ENCODE results near the gene SLC6A19. TPM values are rescaled to one million over a fixed set of nuclear protein-coding genes. Genes with fewer than 3 reads are reported as not detected.

The SLC6A19 gene
- total RNA-seq, 2 donors from 2014 or later: 0.09 to 0.17 TPM

DNA sequence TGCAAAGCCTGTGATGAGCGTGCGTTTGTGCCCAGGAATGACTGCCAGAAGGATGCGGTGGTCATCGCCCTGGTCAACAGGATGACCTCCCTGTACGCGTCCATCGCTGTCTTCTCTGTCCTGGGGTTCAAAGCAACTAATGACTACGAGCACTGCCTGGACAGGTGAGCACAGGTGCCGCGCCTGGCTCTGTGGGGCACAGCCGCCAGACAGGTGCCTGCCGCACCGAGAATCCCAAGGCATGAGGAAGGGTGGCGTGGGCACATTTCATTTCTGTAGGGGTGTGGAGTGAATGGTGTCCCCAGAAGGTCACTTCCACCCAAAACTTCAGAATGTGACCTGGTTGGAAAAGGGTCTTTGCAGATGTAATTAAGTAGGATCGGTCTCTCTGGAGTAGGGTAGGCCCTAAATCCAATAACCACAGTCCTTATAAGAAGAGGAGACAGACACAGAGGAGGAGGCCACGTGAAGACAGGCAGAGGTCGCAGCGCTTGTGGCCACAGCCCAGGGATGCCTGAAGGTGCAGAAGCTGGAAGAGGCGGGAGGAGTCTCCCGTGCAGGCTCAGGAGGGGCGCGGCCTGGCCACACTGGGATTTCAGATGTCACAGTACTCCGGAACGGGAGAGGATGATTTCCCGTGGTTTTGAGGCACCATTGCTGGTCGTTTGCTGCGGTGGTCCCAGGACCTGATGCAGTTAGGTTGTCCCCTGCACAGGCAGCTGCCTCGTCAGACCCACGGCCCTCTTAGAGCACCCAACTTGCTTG, 39.3 kb downstream of the SLC6A19 start:
- no peaks in the 10 kb centered on the region for H3K9me3 ChIP-seq
- WGBS: 86% methylated on average over 29 of the region's 29 CpGs
- H3K4me3 ChIP-seq: no peak overlapping the region
- H3K4me1 ChIP-seq (replicated peaks): no peaks in the 10 kb centered on the region
- TF ChIP-seq POLR2A (IDR thresholded peaks at IDR 0.05) (no peak), POLR2AphosphoS5 (IDR thresholded peaks at IDR 0.05) (no peak)
- TF ChIP-seq, protein P1, sequence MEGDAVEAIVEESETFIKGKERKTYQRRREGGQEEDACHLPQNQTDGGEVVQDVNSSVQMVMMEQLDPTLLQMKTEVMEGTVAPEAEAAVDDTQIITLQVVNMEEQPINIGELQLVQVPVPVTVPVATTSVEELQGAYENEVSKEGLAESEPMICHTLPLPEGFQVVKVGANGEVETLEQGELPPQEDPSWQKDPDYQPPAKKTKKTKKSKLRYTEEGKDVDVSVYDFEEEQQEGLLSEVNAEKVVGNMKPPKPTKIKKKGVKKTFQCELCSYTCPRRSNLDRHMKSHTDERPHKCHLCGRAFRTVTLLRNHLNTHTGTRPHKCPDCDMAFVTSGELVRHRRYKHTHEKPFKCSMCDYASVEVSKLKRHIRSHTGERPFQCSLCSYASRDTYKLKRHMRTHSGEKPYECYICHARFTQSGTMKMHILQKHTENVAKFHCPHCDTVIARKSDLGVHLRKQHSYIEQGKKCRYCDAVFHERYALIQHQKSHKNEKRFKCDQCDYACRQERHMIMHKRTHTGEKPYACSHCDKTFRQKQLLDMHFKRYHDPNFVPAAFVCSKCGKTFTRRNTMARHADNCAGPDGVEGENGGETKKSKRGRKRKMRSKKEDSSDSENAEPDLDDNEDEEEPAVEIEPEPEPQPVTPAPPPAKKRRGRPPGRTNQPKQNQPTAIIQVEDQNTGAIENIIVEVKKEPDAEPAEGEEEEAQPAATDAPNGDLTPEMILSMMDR (IDR thresholded peaks at IDR 0.05): no peak
- H3K27me3 ChIP-seq (replicated peaks; ENCODE audit: insufficient read depth): peaks cover 10% of the 10 kb centered on the region
- no peak overlapping the region for H3K27ac ChIP-seq
- no peak for DNase-seq (ENCODE audit: low spot score)
- no peaks in the 10 kb centered on the region for H3K36me3 ChIP-seq
- intact Hi-C loops (cut with DNase I): no loop called here

DNA sequence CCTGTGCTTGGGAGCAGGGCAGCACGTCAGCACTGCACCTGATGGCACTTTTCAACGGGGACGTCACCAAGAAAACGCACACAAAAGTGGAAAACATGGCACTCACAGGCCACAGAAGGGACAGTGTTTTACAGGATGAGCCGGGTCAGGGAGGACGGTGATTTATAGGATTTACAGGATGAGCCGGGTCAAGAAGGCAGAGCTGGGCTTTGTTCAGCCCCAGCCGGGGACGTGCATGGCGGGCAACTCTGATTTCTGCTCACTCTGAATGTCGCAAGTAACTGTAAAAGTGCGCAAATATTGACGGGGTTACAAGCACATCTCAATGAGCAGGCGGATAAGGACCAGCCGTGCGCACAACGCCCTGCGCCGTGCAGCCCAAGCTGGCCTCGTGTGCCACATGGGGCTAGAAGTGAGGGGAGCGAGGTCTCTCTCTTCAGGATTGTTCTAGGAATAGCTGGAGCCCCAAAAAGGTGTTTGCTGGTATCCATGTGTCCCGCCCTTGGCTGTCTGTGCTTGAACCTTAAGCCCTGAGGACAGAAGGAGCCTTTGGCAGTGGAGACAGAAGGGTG, 40.2 kb downstream of the SLC6A19 start:
- H3K27ac ChIP-seq: no peak overlapping the region
- WGBS: 68% methylated on average over 22 of the region's 22 CpGs
- no peak for TF ChIP-seq POLR2A (IDR thresholded peaks at IDR 0.05)
- TF ChIP-seq, protein P1 (IDR thresholded peaks at IDR 0.05): no peak
- no peak for TF ChIP-seq POLR2AphosphoS5 (IDR thresholded peaks at IDR 0.05)
- H3K4me3 ChIP-seq: no peak overlapping the region
- no peak for DNase-seq (ENCODE audit: low spot score)
- no peaks in the 10 kb centered on the region for H3K36me3 ChIP-seq
- intact Hi-C loops (cut with DNase I): no loop called here
- H3K27me3 ChIP-seq (replicated peaks; ENCODE audit: insufficient read depth): peaks cover 11% of the 10 kb centered on the region
- no peaks in the 10 kb centered on the region for H3K4me1 ChIP-seq (replicated peaks)
- no peaks in the 10 kb centered on the region for H3K9me3 ChIP-seq

DNA sequence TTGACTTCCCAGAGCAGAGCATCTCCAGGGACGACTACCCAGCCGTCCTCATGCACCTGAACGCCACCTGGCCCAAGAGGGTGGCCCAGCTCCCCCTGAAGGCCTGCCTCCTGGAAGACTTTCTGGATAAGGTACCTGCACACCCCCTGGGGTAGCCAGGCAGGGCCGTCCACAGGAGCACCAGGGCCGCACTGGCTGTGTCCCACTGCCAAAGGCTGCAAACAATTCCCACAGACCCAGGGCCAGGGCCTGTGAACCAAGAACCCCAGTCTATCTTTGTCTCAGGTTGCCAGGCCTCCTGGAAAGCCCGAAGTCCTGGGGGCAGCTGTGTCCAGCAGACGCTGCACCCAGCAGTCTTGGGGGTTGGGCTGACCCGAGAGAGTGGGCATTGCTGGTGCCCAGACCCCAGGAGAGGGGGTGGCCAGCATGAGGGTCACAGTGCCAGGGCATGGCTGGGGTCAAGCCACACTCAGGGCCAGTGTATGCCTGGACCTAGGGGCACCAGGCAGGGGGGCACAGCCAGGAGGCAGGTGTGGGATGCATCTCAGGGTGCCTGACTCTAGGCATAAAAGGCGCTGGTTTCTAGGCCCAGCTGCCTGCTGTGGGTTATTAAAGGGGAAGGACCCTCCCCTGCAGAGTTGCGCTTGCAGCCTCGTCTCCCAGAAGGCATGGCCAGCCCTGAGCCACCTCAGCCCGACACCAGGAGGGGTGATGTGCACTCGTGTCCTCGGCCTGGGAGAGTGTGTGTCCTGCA, 41.5 kb downstream of the SLC6A19 start:
- Histone ChIP-seq H3K27ac (no peak overlapping the region), H3K9me3 (no peaks in the 10 kb centered on the region), H3K36me3 (no peaks in the 10 kb centered on the region), H3K4me3 (no peak overlapping the region), H3K27me3 (replicated peaks; ENCODE audit: insufficient read depth) (peaks cover 12% of the 10 kb centered on the region), H3K4me1 (replicated peaks) (no peaks in the 10 kb centered on the region)
- intact Hi-C loops (cut with DNase I): no loop called here
- WGBS: 71% methylated on average over 12 of the region's 14 CpGs
- DNase-seq (ENCODE audit: low spot score): no peak
- no peak for TF ChIP-seq POLR2A (IDR thresholded peaks at IDR 0.05)

DNA sequence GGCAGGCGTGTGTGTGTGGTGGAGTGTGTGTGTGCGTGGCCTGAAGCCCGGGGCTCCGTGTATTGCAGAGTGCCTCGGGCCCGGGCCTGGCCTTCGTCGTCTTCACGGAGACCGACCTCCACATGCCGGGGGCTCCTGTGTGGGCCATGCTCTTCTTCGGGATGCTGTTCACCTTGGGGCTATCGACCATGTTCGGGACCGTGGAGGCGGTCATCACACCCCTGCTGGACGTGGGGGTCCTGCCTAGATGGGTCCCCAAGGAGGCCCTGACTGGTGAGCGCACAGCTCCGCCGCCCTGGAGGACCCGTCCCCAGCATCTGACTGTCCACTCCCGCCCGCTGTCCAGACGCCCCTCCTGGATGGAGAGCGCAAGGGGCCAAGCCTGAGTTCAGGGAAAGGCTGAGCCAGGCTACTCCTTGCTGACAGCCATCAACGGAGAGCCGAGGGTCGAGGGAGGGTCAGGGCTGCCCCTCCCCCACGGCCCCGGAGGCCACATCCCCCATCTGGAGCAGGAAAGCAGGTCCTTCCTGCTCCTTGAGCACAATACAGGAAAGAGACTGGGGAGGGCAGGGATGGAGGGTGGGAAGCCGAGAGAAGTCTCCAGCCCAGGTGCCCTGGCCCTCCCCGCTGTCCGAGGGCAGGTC, 42.2 kb downstream of the SLC6A19 start:
- 45% methylated on average over 23 of the region's 33 CpGs for WGBS
- peaks cover 14% of the 10 kb centered on the region for H3K27me3 ChIP-seq (replicated peaks; ENCODE audit: insufficient read depth)
- no peak for TF ChIP-seq POLR2A (IDR thresholded peaks at IDR 0.05)
- no peak for TF ChIP-seq POLR2AphosphoS5 (IDR thresholded peaks at IDR 0.05)
- TF ChIP-seq, protein P1 (IDR thresholded peaks at IDR 0.05): no peak

DNA sequence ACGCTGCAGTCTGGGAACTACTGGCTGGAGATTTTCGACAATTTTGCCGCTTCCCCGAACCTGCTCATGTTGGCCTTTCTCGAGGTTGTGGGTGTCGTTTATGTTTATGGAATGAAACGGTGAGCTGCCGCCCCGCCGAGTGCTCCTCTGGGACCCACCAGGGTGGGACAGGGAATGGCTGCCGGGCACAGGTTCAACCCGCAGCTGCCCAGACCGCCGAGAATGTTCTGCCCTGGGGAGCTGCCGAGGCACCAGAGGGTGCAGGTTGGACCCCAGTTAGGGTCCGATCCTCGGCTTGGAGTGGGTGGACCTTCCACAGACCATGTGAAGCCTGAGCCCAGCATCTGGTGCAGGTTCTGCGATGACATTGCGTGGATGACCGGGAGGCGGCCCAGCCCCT, 42.9 kb downstream of the SLC6A19 start:
- WGBS: 75% methylated on average over 21 of the region's 21 CpGs
- Histone ChIP-seq H3K36me3 (no peaks in the 10 kb centered on the region), H3K9me3 (no peaks in the 10 kb centered on the region), H3K4me3 (no peak overlapping the region), H3K27ac (no peak overlapping the region), H3K27me3 (replicated peaks; ENCODE audit: insufficient read depth) (peaks cover 14% of the 10 kb centered on the region), H3K4me1 (replicated peaks) (no peaks in the 10 kb centered on the region)
- DNase-seq (ENCODE audit: low spot score): no peak
- intact Hi-C loops (cut with DNase I): no loop called here
- TF ChIP-seq, protein P1 (IDR thresholded peaks at IDR 0.05): no peak
- TF ChIP-seq POLR2A (IDR thresholded peaks at IDR 0.05) (no peak), POLR2AphosphoS5 (IDR thresholded peaks at IDR 0.05) (no peak)

More for the DNA sequence above, 42.2 kb downstream of the SLC6A19 start:
- DNase-seq (ENCODE audit: low spot score): no peak
- no peaks in the 10 kb centered on the region for H3K4me1 ChIP-seq (replicated peaks)
- H3K36me3 ChIP-seq: no peaks in the 10 kb centered on the region
- H3K9me3 ChIP-seq: no peaks in the 10 kb centered on the region
- intact Hi-C loops (cut with DNase I): no loop called here
- no peak overlapping the region for H3K4me3 ChIP-seq
- no peak overlapping the region for H3K27ac ChIP-seq

All from prostate gland (tissue), 2 donors.